ENCODE measurements around the gene B3GALT5. TPM values are rescaled to one million over a fixed set of nuclear protein-coding genes. Genes with fewer than 3 reads are reported as not detected.

Gene B3GALT5
- total and polyA plus RNA-seq, 7 donors, result 0.36 to 33.7 (median 1.4) TPM

- no peaks in the 10 kb centered on the region for H3K4me1 ChIP-seq
- H3K27ac ChIP-seq, result no peak overlapping the region
- no peaks in the 10 kb centered on the region for H3K27me3 ChIP-seq
- intact Hi-C loops (cut with DNase I), result loop anchor here (10.0 kb wide), 1 partner anchor 89 kb away; the partner anchor contains the start of gene B3GALT5
- DNase-seq, result no peak
- H3K36me3 ChIP-seq, result no peaks in the 10 kb centered on the region
- no peak for TF ChIP-seq CTCF (IDR thresholded peaks at IDR 0.05)
- no peak for TF ChIP-seq POLR2A (IDR thresholded peaks at IDR 0.05)
- TF ChIP-seq EP300 (IDR thresholded peaks at IDR 0.05), result no peak
- no peak for TF ChIP-seq POLR2AphosphoS5 (IDR thresholded peaks at IDR 0.05)
- peaks cover 0 to 6% (median 2%) of the 10 kb centered on the region in 4 donors for H3K9me3 ChIP-seq
- WGBS, 2 donors, result 80 to 85% methylated on average over 1 of the region's 1 CpG
- no peak overlapping the region for H3K4me3 ChIP-seq
Measured at GRCh38 chr21:39703578-39703977, 90.8 kb downstream of the B3GALT5 start.

GRCh38 chr21:39705849-39706248 lies 93.1 kb downstream of the B3GALT5 start:
- Histone ChIP-seq H3K4me1 (no peaks in the 10 kb centered on the region), H3K27ac (no peak overlapping the region), H3K4me3 (no peak overlapping the region), H3K9me3 (peaks cover 0 to 6% (median 2%) of the 10 kb centered on the region in 4 donors), H3K36me3 (no peaks in the 10 kb centered on the region), H3K27me3 (no peaks in the 10 kb centered on the region)
- DNase-seq, result no peak
- 94 to 95% methylated on average over 2 of the region's 2 CpGs for WGBS, 2 donors
- TF ChIP-seq POLR2AphosphoS5 (IDR thresholded peaks at IDR 0.05), result no peak
- no peak for TF ChIP-seq POLR2A (IDR thresholded peaks at IDR 0.05)
- TF ChIP-seq EP300 (IDR thresholded peaks at IDR 0.05), result no peak
- peak in 1 of 4 experiments; percentile 16 for TF ChIP-seq CTCF (IDR thresholded peaks at IDR 0.05)
- intact Hi-C loops (cut with DNase I), result loop anchor here (10.0 kb wide), 1 partner anchor 91 kb away; the partner anchor contains the start of gene B3GALT5

GRCh38 chr21:39707316-39707715 lies 94.6 kb downstream of the B3GALT5 start:
- H3K4me1 ChIP-seq, result no peaks in the 10 kb centered on the region
- DNase-seq, result no peak
- WGBS, 2 donors, result 22 to 28% methylated on average over 1 of the region's 1 CpG
- TF ChIP-seq POLR2AphosphoS5 (IDR thresholded peaks at IDR 0.05), result no peak
- no peak for TF ChIP-seq EP300 (IDR thresholded peaks at IDR 0.05)
- TF ChIP-seq POLR2A (IDR thresholded peaks at IDR 0.05), result no peak
- TF ChIP-seq CTCF (IDR thresholded peaks at IDR 0.05), result no peak
- no peaks in the 10 kb centered on the region for H3K27me3 ChIP-seq
- H3K4me3 ChIP-seq, result no peak overlapping the region
- no peaks in the 10 kb centered on the region for H3K36me3 ChIP-seq
- peaks cover 0 to 6% (median 2%) of the 10 kb centered on the region in 4 donors for H3K9me3 ChIP-seq
- intact Hi-C loops (cut with DNase I), result loop anchor here (10.0 kb wide), 1 partner anchor 93 kb away; the partner anchor contains the start of gene B3GALT5
- no peak overlapping the region for H3K27ac ChIP-seq

- Histone ChIP-seq H3K4me1 (peaks cover 0 to 7% (median 0%) of the 10 kb centered on the region in 4 donors), H3K4me3 (no peak overlapping the region), H3K36me3 (no peaks in the 10 kb centered on the region), H3K27ac (no peak overlapping the region), H3K27me3 (no peaks in the 10 kb centered on the region), H3K9me3 (no peaks in the 10 kb centered on the region)
- intact Hi-C loops (cut with DNase I), result no loop called here
- TF ChIP-seq POLR2AphosphoS5 (IDR thresholded peaks at IDR 0.05) (no peak), POLR2A (IDR thresholded peaks at IDR 0.05) (no peak), EP300 (IDR thresholded peaks at IDR 0.05) (no peak), CTCF (IDR thresholded peaks at IDR 0.05) (no peak)
- WGBS, 2 donors, result 92 to 96% methylated on average over 8 of the region's 8 CpGs
- DNase-seq, result no peak
Measured at GRCh38 chr21:39710866-39711265, 98.1 kb downstream of the B3GALT5 start.

GRCh38 chr21:39712273-39712672 lies 99.5 kb downstream of the B3GALT5 start:
- Histone ChIP-seq H3K4me3 (no peak overlapping the region), H3K36me3 (no peaks in the 10 kb centered on the region), H3K27ac (no peak overlapping the region), H3K4me1 (peaks cover 0 to 7% (median 0%) of the 10 kb centered on the region in 4 donors), H3K27me3 (no peaks in the 10 kb centered on the region), H3K9me3 (no peaks in the 10 kb centered on the region)
- no peak for TF ChIP-seq POLR2AphosphoS5 (IDR thresholded peaks at IDR 0.05)
- no peak for TF ChIP-seq EP300 (IDR thresholded peaks at IDR 0.05)
- TF ChIP-seq CTCF (IDR thresholded peaks at IDR 0.05), result no peak
- no peak for TF ChIP-seq POLR2A (IDR thresholded peaks at IDR 0.05)
- DNase-seq, result no peak
- intact Hi-C loops (cut with DNase I), result no loop called here
- WGBS, 2 donors, result 87 to 93% methylated on average over 7 of the region's 7 CpGs
